H1 (cell line): ENCODE measurements around the gene GSE1. TPM values are rescaled to one million over a fixed set of nuclear protein-coding genes. Genes with fewer than 3 reads are reported as not detected.

Experiments
- CTCF ChIA-PET: fragments of 300-600 bp; sonication (Branson Sonifier 250); formaldehyde crosslinking; loops from one replicate; lab custom pipeline; 2021; ENCODE audit not compliant: partially characterized antibody; lab: Charles Lee
- POLR2A ChIA-PET: fragments of 300-600 bp; sonication (Branson Sonifier 250); formaldehyde crosslinking; loops from one replicate; lab custom pipeline; 2021; ENCODE audit warnings: inconsistent platforms; ENCODE audit not compliant: partially characterized antibody; lab: Charles Lee
- DNase-seq, 2 experiments: peaks; one replicate each; pipeline versions ENCODE4 v3.0.0 to v3.0.0-alpha.2; 2010 to 2022; ENCODE audit warnings: low spot score in 2 of 2, low read depth in 1 of 2, mixed read lengths in 1 of 2
- FAIRE-seq: peaks from 2 replicates; lab custom pipeline; 2011; peaks lifted over from hg19 to GRCh38; lab: Jason Lieb, UNC
- H2AFZ ChIP-seq: 2 replicates; pipeline ENCODE4 v1.8.1; 2012; ENCODE audit warnings: low read length, inconsistent platforms
- H2AK5ac ChIP-seq: 2 replicates; pipeline ENCODE4 v1.6.1; 2013; ENCODE audit warnings: low read depth, low read length
- H2BK120ac ChIP-seq: replicated peaks from 2 replicates; pipeline ENCODE3; 2013; ENCODE audit warnings: low read depth, low read length, inconsistent platforms
- H2BK12ac ChIP-seq: 2 replicates; pipeline ENCODE4 v1.6.1; 2013; ENCODE audit warnings: low read depth, low read length
- H2BK15ac ChIP-seq: 2 replicates; pipeline ENCODE4 v1.6.1; 2013; ENCODE audit warnings: low read length
- H2BK20ac ChIP-seq: 2 replicates; pipeline ENCODE4 v1.6.1; 2013; ENCODE audit warnings: low read length
- H2BK5ac ChIP-seq: 2 replicates; pipeline ENCODE4 v1.6.1; 2013; ENCODE audit warnings: low read depth, low read length
- H3K14ac ChIP-seq: 2 replicates; pipeline ENCODE4 v1.6.1; 2013; ENCODE audit warnings: inconsistent platforms; ENCODE audit not compliant: insufficient read length
- H3K18ac ChIP-seq: 2 replicates; pipeline ENCODE4 v1.6.1; 2013; ENCODE audit warnings: low read length; ENCODE audit errors: extremely low read depth
- H3K23ac ChIP-seq: 2 replicates; pipeline ENCODE4 v1.6.1; 2013; ENCODE audit warnings: inconsistent platforms; ENCODE audit not compliant: insufficient read length
- H3K23me2 ChIP-seq: 2 replicates; pipeline ENCODE4 v1.6.1; 2013; ENCODE audit warnings: low read depth, low read length
- H3K27ac ChIP-seq: 2 replicates; pipeline ENCODE4 v1.6.1; 2011; ENCODE audit warnings: low read depth, low read length, inconsistent platforms
- H3K27me3 ChIP-seq, 4 experiments: replicated peaks in 1 of 4; 1 replicate in 1 of 4; 2 replicates in 3 of 4; pipeline versions ENCODE4 v1.6.1 to v1.8.1; 2011 to 2013; ENCODE audit warnings: low read length in 3 of 4, mild to moderate bottlenecking in 3 of 4, inconsistent platforms in 2 of 4, mixed read lengths in 2 of 4, moderate library complexity in 1 of 4; ENCODE audit not compliant: control insufficient read depth in 3 of 4, insufficient read depth in 3 of 4; ENCODE audit errors: extremely low read depth in 1 of 4
- H3K36me3 ChIP-seq, 4 experiments: 2 replicates each; pipeline versions ENCODE4 v1.6.1 to v1.8.1; 2011 to 2013; ENCODE audit warnings: mild to moderate bottlenecking in 4 of 4, low read length in 3 of 4, moderate library complexity in 2 of 4, control low read depth in 1 of 4, inconsistent platforms in 1 of 4; ENCODE audit not compliant: insufficient read depth in 4 of 4, control insufficient read depth in 2 of 4
- H3K4ac ChIP-seq: replicated peaks from 2 replicates; pipeline ENCODE3; 2013; ENCODE audit warnings: low read length, low read depth, mixed read lengths, inconsistent platforms; ENCODE audit not compliant: insufficient read length
- H3K4me1 ChIP-seq, 4 experiments: replicated peaks in 1 of 4; 1 replicate in 1 of 4; 2 replicates in 3 of 4; pipeline versions ENCODE4 v1.6.1 to v1.8.1; 2011 to 2013; ENCODE audit warnings: low read length in 3 of 4, inconsistent platforms in 2 of 4, mixed read lengths in 1 of 4; ENCODE audit not compliant: insufficient read depth in 4 of 4, control insufficient read depth in 3 of 4
- H3K4me2 ChIP-seq, 2 experiments: 2 replicates each; pipeline versions ENCODE4 v1.6.1 to v1.8.1; 2011 to 2013; ENCODE audit warnings: low read depth in 2 of 2, low read length in 2 of 2, control low read depth in 1 of 2, inconsistent platforms in 1 of 2, mild to moderate bottlenecking in 1 of 2; ENCODE audit not compliant: insufficient read depth in 1 of 2
- H3K4me3 ChIP-seq, 4 experiments: fragments of 200-600, 300-600 bp in 1 of 4; sonication (generic), shearing (Covaris generic), sonication (Bioruptor Twin) in 1 of 4; 2 replicates each; pipeline versions ENCODE4 v1.5.1 to v1.8.1; 2011 to 2016; ENCODE audit warnings: low read length in 4 of 4, low read depth in 3 of 4, control low read depth in 2 of 4, inconsistent platforms in 2 of 4, mild to moderate bottlenecking in 2 of 4, mixed read lengths in 1 of 4, moderate library complexity in 1 of 4; ENCODE audit not compliant: insufficient read depth in 2 of 4; ENCODE audit errors: extremely low read depth in 1 of 4
- H3K56ac ChIP-seq: replicated peaks from 2 replicates; pipeline ENCODE3; 2013; ENCODE audit warnings: low read depth, mild to moderate bottlenecking, mixed read lengths, low read length, inconsistent platforms; ENCODE audit not compliant: insufficient read length
- H3K79me1 ChIP-seq: 2 replicates; pipeline ENCODE4 v1.6.1; 2013; ENCODE audit warnings: low read depth, low read length, control low read depth
- H3K79me2 ChIP-seq, 2 experiments: 2 replicates each; pipeline versions ENCODE4 v1.6.1 to v1.8.1; 2012 to 2013; ENCODE audit warnings: low read length in 2 of 2, mild to moderate bottlenecking in 2 of 2, inconsistent platforms in 1 of 2; ENCODE audit not compliant: insufficient read depth in 2 of 2, control insufficient read depth in 1 of 2
- H3K9ac ChIP-seq, 4 experiments: replicated peaks in 1 of 4; 1 replicate in 1 of 4; 2 replicates in 3 of 4; pipeline versions ENCODE4 v1.6.1 to v1.8.1; 2011 to 2013; ENCODE audit warnings: low read depth in 3 of 4, low read length in 3 of 4, control low read depth in 2 of 4, mild to moderate bottlenecking in 2 of 4, moderate library complexity in 2 of 4, inconsistent platforms in 1 of 4; ENCODE audit errors: extremely low read depth in 1 of 4
- H3K9me3 ChIP-seq, 2 experiments: 2 replicates each; pipeline versions ENCODE4 v1.6.1 to v1.8.1; 2012 to 2013; ENCODE audit warnings: mild to moderate bottlenecking in 2 of 2, moderate library complexity in 2 of 2, control low read depth in 1 of 2, inconsistent platforms in 1 of 2, low read depth in 1 of 2, low read length in 1 of 2, mixed read lengths in 1 of 2; ENCODE audit not compliant: insufficient read depth in 2 of 2
- H4K20me1 ChIP-seq, 2 experiments: replicated peaks in 1 of 2; 2 replicates each; pipeline versions ENCODE3 to v1.8.1; 2011 to 2013; ENCODE audit warnings: inconsistent platforms in 2 of 2, low read length in 2 of 2, mild to moderate bottlenecking in 1 of 2; ENCODE audit not compliant: insufficient read depth in 2 of 2, control insufficient read depth in 1 of 2
- H4K5ac ChIP-seq: 2 replicates; pipeline ENCODE4 v1.6.1; 2013; ENCODE audit warnings: low read length, low read depth, mixed read lengths, inconsistent platforms; ENCODE audit not compliant: insufficient read length
- H4K8ac ChIP-seq: 2 replicates; pipeline ENCODE4 v1.8.0; 2013; ENCODE audit warnings: mild to moderate bottlenecking, moderate library complexity, low read length, inconsistent platforms; ENCODE audit not compliant: insufficient read depth; ENCODE audit errors: extremely low read depth
- H4K91ac ChIP-seq: replicated peaks from 2 replicates; pipeline ENCODE3; 2013; ENCODE audit warnings: low read length, mixed read lengths, inconsistent platforms; ENCODE audit not compliant: insufficient read length
- CHD1 ChIP-seq: IDR thresholded peaks from 2 replicates; pipeline ENCODE4 v1.6.1; 2012; ENCODE audit warnings: low read depth, low read length, improper control_type of control experiment
- WGBS, 2 experiments: shearing (Covaris generic) in 1 of 2; methylation state at CpG; one replicate each; pipeline versions ENCODE4 v1.1.6 to v1.1.7; 2013 to 2015; ENCODE audit warnings: low lambda C conversion rate in 2 of 2, mixed read lengths in 2 of 2, inconsistent platforms in 1 of 2, low coverage in 1 of 2, missing lambda C conversion rate in 1 of 2; ENCODE audit not compliant: insufficient replicate concordance in 2 of 2, insufficient coverage in 1 of 2, insufficient read length in 1 of 2; ENCODE audit errors: extremely low coverage in 1 of 2, missing lambda C conversion rate in 1 of 2; 5-methylcytosine and 5-hydroxymethylcytosine counted together
- polyA plus RNA-seq, 7 experiments: library from polyadenylated mRNA; depleted of rRNA in 3 of 7; stranded (reverse) in 5 of 7; unstranded in 2 of 7; fragments of >200 nt in 5 of 7; fragments of 200-250 nt in 2 of 7; gene quantifications; 1 replicate in 5 of 7; 2 replicates in 1 of 7; 4 replicates in 1 of 7; pipeline versions ENCODE4 v1.2.1 to v1.2.3, GENCODE V29; 2011 to 2013; ENCODE audit warnings: missing spikeins in 2 of 7, mixed read lengths in 2 of 7
- total RNA-seq: library from RNA; stranded (reverse); fragmentation: NEBNext Ultra II Directional; extraction: Animal tissue kit (Norgen Biotek cat#: 25700); gene quantifications from 2 replicates; pipeline ENCODE4 v1.2.1, GENCODE V29; 2021
- TF ChIP-seq, protein P1 (sequence below): IDR thresholded peaks from 2 replicates; pipeline ENCODE4 v1.6.1; 2012; ENCODE audit warnings: inconsistent platforms

Gene GSE1
- total and polyA plus RNA-seq, 2 of the 8 experiments (the other 6 are each of a cell fraction or from before 2014, with no cell fraction given), result 26.0 to 65.6 TPM

DNA sequence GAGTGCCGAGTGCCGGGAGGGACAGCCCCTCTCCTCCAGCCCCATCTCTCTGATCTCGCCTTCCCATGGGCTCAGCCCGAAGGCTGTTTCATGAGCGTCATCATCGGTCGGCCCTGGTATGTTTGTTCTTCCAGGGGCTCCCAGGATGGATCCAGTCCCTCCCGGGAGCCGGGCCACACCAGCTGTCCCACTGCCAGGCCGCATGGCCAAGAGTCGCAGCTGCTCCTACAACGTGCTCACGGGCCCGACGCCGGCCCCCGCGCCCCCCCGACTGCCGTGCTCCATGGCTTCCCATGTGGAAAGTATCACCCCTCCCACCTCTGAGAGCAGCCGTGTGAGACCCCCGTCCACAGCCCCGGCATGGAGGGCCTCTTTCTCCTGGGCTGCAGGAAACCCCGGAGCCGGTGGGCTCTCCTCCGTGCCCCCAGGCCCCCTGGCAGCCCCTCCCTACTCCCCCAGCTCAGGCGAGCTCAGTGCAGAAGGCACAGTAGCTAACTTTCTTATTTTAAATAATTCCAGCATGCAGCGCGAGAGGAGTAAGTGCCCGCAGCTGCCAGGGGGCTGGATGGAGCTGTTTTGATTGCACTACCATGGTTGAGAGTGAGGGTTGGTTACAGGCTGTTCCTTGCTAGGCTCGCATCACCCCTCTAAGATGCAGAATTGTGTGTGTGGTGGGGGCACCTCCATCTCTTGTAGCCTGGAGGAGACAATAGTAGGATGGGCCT lies 26.6 kb upstream of the GSE1 start:
- Histone ChIP-seq H2BK15ac (no peak overlapping the region), H2BK12ac (peak overlapping the region; percentile 88; the same call in 1 of the 2 replicates), H3K18ac (peak overlapping the region; percentile 60), H4K8ac (peak overlapping the region; percentile 75; the same call in 1 of the 2 replicates), H2BK5ac (peak overlapping the region; percentile 66; the same call in 1 of the 2 replicates), H3K14ac (no peak overlapping the region), H3K23ac (no peak overlapping the region), H3K23me2 (peaks cover 11% of the 10 kb centered on the region), H3K27me3 (peaks cover 0 to 14% (median 12%) of the 10 kb centered on the region in 4 experiments; a peak in 4 of 7 replicates), H2BK20ac (no peak overlapping the region), H3K56ac (no peak overlapping the region), H3K9me3 (peaks cover 0 to 6% of the 10 kb centered on the region in 2 experiments; a peak in 1 of 4 replicates), H3K9ac (no peak overlapping the region), H3K4me2 (no peak overlapping the region), H2AK5ac (peak overlapping the region; percentile 71), H4K91ac (peak overlapping the region; percentile 17), H3K4me3 (no peak overlapping the region), H3K79me1 (peaks cover 22% of the 10 kb centered on the region), H3K27ac (no peak overlapping the region), H3K4me1 (peaks cover 20 to 70% (median 63%) of the 10 kb centered on the region in 4 experiments), H2AFZ (no peak overlapping the region), H3K36me3 (no peaks in the 10 kb centered on the region), H4K20me1 (peaks cover 3 to 12% of the 10 kb centered on the region in 2 experiments), H3K79me2 (peaks cover 6 to 47% of the 10 kb centered on the region in 2 experiments; a peak in 3 of 4 replicates), H4K5ac (no peak overlapping the region), H2BK120ac (no peak overlapping the region), H3K4ac (peak overlapping the region; percentile 53)
- ChIA-PET POLR2A (interaction anchor here (1.0 to 5.2 kb wide), 4 partner anchors 14 to 150 kb away, joined by 3 to 28 read pairs (median 4); no protein-coding TSS in a partner anchor), CTCF (interaction anchor here (0.7 to 15.6 kb wide), 7 partner anchors 12 to 158 kb away, joined by 3 to 173 read pairs (median 4); no protein-coding TSS in a partner anchor)
- FAIRE-seq (no peak), DNase-seq (no peak)
- TF ChIP-seq, protein P1, sequence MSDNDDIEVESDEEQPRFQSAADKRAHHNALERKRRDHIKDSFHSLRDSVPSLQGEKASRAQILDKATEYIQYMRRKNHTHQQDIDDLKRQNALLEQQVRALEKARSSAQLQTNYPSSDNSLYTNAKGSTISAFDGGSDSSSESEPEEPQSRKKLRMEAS, result peak; percentile 61; the same call in 1 of the 2 replicates
- no peak for TF ChIP-seq CHD1
- WGBS, 2 experiments, result 76% methylated on average over 24 of the region's 31 CpGs; no CpG with 5 or more reads in 1 of the 2 experiments
